Endodermal cell (in vitro differentiated cells): Measurements from ENCODE around the gene PARS2. TPM values are rescaled to one million over a fixed set of nuclear protein-coding genes. Genes with fewer than 3 reads are reported as not detected.

Experiments
- DNase-seq: peaks from one replicate; pipeline ENCODE4 v3.0.0-alpha.2; 2017
- H3K27ac ChIP-seq: 2 replicates; pipeline ENCODE4 v1.5.1; 2013; ENCODE audit warnings: mild to moderate bottlenecking, low read depth, low read length, moderate library complexity
- H3K27me3 ChIP-seq: 2 replicates; pipeline ENCODE4 v1.6.1; 2013; ENCODE audit warnings: mild to moderate bottlenecking, low read length, moderate library complexity; ENCODE audit not compliant: insufficient read depth, control insufficient read depth, poor library complexity, severe bottlenecking
- H3K36me3 ChIP-seq: 2 replicates; pipeline ENCODE4 v1.7.0; 2013; ENCODE audit warnings: mild to moderate bottlenecking, low read length, moderate library complexity; ENCODE audit not compliant: control insufficient read depth, insufficient read depth
- H3K4me1 ChIP-seq: one replicate; pipeline ENCODE4 v1.7.0; 2013; ENCODE audit warnings: low read length; ENCODE audit not compliant: control insufficient read depth, insufficient read depth
- H3K4me3 ChIP-seq: 2 replicates; pipeline ENCODE4 v1.5.1; 2013; ENCODE audit warnings: mild to moderate bottlenecking, low read length, moderate library complexity
- H3K9ac ChIP-seq: 2 replicates; pipeline ENCODE4 v1.6.1; 2013; ENCODE audit warnings: mild to moderate bottlenecking, low read length, moderate library complexity; ENCODE audit not compliant: poor library complexity, severe bottlenecking; ENCODE audit errors: extremely low read depth
- H3K9me3 ChIP-seq: 2 replicates; pipeline ENCODE4 v1.6.1; 2013; ENCODE audit warnings: mild to moderate bottlenecking, low read length, moderate library complexity; ENCODE audit not compliant: control insufficient read depth
- H3K27ac Mint-ChIP-seq: 2 replicates; pipeline ENCODE4 v1.8.0; 2020; ENCODE audit warnings: mixed read lengths
- H3K27me3 Mint-ChIP-seq: 2 replicates; pipeline ENCODE4 v1.8.0; 2021; ENCODE audit warnings: mild to moderate bottlenecking, mixed read lengths; ENCODE audit not compliant: insufficient read depth
- H3K36me3 Mint-ChIP-seq: 2 replicates; pipeline ENCODE4 v1.8.0; 2020; ENCODE audit warnings: low read depth, mixed read lengths
- H3K4me1 Mint-ChIP-seq: 2 replicates; pipeline ENCODE4 v1.8.0; 2020; ENCODE audit warnings: mixed read lengths
- H3K4me3 Mint-ChIP-seq: 2 replicates; pipeline ENCODE4 v1.8.0; 2020; ENCODE audit warnings: mild to moderate bottlenecking, moderate library complexity, mixed read lengths
- H3K9me3 Mint-ChIP-seq: 2 replicates; pipeline ENCODE4 v1.8.0; 2020; ENCODE audit warnings: mild to moderate bottlenecking, mixed read lengths
- WGBS, 2 experiments: methylation state at CpG; one replicate each; pipeline versions ENCODE4 v1.1.5 to v1.1.7; 2013; ENCODE audit warnings: missing lambda C conversion rate in 2 of 2, mixed read lengths in 1 of 2; ENCODE audit not compliant: insufficient coverage in 1 of 2, insufficient read length in 1 of 2; 5-methylcytosine and 5-hydroxymethylcytosine counted together
- total RNA-seq, 2 donors: library from RNA; stranded (reverse); fragmentation: NEBNext Ultra II Directional in 1 of 2; extraction: Animal tissue kit (Norgen Biotek cat#: 25700) in 1 of 2; gene quantifications; 2 replicates in 1 of 2; 3 replicates in 1 of 2; pipeline ENCODE4 v1.2.1, GENCODE V29; 2021
- TF ChIP-seq, protein P1 (sequence below): fragments of 200-600 bp; sonication (generic); conservative IDR thresholded peaks from 2 replicates; pipeline ENCODE4 v1.5.0; 2021; ENCODE audit warnings: antibody characterized with exemption, mild to moderate bottlenecking

PARS2 gene
- total RNA-seq, 2 donors from 2014 or later, result 8.9 to 9.1 TPM

DNA sequence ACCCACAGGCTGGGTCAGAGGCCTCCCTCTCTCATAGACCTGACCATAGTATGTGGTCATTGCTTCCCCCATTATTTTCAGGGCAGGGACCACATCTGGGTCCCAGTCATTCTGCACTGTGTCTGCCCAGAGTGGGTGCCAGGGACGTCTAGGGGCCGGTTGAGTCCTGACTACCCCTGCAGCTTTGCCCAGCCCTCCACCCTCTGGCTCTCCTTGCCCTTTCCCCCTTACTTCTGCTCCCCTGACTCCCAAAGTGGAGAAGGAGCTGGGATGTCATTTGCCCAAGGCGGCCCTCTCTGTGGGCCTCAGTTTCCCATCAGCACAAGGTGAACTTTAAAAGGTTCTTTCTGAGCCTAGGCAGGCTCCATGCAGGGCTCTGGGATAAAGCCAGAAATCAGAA is 41.1 kb upstream of the PARS2 start:
- Mint-ChIP-seq H3K4me1 (no peaks in the 10 kb centered on the region), H3K36me3 (no peaks in the 10 kb centered on the region), H3K27ac (no peak overlapping the region), H3K4me3 (no peak overlapping the region), H3K27me3 (peaks cover 26% of the 10 kb centered on the region), H3K9me3 (no peaks in the 10 kb centered on the region)
- H3K4me3 ChIP-seq, result no peak overlapping the region
- no peaks in the 10 kb centered on the region for H3K36me3 ChIP-seq
- DNase-seq, result peak; percentile 19
- no peaks in the 10 kb centered on the region for H3K9me3 ChIP-seq
- TF ChIP-seq, protein P1, sequence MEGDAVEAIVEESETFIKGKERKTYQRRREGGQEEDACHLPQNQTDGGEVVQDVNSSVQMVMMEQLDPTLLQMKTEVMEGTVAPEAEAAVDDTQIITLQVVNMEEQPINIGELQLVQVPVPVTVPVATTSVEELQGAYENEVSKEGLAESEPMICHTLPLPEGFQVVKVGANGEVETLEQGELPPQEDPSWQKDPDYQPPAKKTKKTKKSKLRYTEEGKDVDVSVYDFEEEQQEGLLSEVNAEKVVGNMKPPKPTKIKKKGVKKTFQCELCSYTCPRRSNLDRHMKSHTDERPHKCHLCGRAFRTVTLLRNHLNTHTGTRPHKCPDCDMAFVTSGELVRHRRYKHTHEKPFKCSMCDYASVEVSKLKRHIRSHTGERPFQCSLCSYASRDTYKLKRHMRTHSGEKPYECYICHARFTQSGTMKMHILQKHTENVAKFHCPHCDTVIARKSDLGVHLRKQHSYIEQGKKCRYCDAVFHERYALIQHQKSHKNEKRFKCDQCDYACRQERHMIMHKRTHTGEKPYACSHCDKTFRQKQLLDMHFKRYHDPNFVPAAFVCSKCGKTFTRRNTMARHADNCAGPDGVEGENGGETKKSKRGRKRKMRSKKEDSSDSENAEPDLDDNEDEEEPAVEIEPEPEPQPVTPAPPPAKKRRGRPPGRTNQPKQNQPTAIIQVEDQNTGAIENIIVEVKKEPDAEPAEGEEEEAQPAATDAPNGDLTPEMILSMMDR, result no peak
- WGBS, 2 experiments, result 94 to 100% methylated on average over 1 to 3 of the region's 3 CpGs
- peaks cover 15% of the 10 kb centered on the region for H3K27me3 ChIP-seq
- no peak overlapping the region for H3K27ac ChIP-seq
- H3K4me1 ChIP-seq, result no peaks in the 10 kb centered on the region
- H3K9ac ChIP-seq, result no peak overlapping the region

GRCh38 chr1:54804471-54805132 is 40.3 kb upstream of the PARS2 start:
- H3K27ac Mint-ChIP-seq, result no peak overlapping the region

DNA sequence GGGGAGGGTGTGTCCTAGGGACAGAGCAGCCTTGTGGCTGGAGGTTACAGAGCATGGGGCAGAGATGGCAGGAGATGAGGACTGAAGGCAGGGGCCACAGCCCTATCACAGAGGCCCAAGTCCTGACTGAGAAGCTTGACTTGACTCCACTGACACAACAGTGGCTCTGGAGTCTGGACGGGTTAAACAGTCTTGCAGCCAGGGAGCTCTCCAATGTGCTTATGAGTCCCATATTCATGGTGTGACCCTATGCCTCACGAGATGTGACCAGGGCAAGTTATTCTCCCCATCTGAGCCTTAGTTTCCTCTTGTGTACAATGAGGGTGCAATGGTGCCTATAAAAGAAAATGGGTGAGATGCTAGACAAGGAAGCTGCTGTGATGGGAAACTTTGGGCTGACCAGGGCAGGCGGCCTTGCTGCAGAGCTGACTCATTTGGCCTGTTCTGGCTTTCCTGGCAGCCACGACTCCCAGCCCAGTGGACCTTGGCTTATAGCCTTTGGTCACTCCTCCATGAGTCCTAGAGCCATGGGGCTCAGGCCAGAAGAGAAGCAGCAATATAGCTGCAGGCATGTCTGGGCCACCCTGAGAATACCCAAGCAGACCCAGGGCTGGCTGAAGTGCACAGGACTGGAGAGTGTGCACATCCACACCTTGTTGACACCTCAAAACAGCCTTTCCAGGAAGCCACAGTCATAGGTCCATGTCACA is 39.6 kb upstream of the PARS2 start:
- TF ChIP-seq, protein P1, result no peak
- peak; percentile 42 for DNase-seq
- Histone ChIP-seq H3K27ac (no peak overlapping the region), H3K4me1 (no peaks in the 10 kb centered on the region), H3K27me3 (peaks cover 21% of the 10 kb centered on the region), H3K4me3 (no peak overlapping the region), H3K36me3 (no peaks in the 10 kb centered on the region), H3K9me3 (no peaks in the 10 kb centered on the region), H3K9ac (no peak overlapping the region)
- no peaks in the 10 kb centered on the region for H3K4me1 Mint-ChIP-seq
- H3K4me3 Mint-ChIP-seq, result no peak overlapping the region
- peaks cover 40% of the 10 kb centered on the region for H3K27me3 Mint-ChIP-seq
- H3K9me3 Mint-ChIP-seq, result no peaks in the 10 kb centered on the region
- H3K36me3 Mint-ChIP-seq, result no peaks in the 10 kb centered on the region
- H3K27ac Mint-ChIP-seq, result no peak overlapping the region
- WGBS, 2 experiments, result 89% methylated on average over 4 of the region's 4 CpGs

More at GRCh38 chr1:54804471-54805132, 40.3 kb upstream of the PARS2 start:
- TF ChIP-seq, protein P1, result no peak
- Histone ChIP-seq H3K36me3 (no peaks in the 10 kb centered on the region), H3K27me3 (peaks cover 20% of the 10 kb centered on the region), H3K4me3 (no peak overlapping the region), H3K9me3 (no peaks in the 10 kb centered on the region), H3K9ac (no peak overlapping the region), H3K4me1 (no peaks in the 10 kb centered on the region), H3K27ac (no peak overlapping the region)
- peaks cover 33% of the 10 kb centered on the region for H3K27me3 Mint-ChIP-seq
- peak; percentile 37 for DNase-seq
- H3K4me3 Mint-ChIP-seq, result no peak overlapping the region
- H3K9me3 Mint-ChIP-seq, result no peaks in the 10 kb centered on the region
- no peaks in the 10 kb centered on the region for H3K4me1 Mint-ChIP-seq
- no peaks in the 10 kb centered on the region for H3K36me3 Mint-ChIP-seq
- 86 to 87% methylated on average over 2 to 6 of the region's 6 CpGs for WGBS, 2 experiments
